OCI-LY3 (cell line): ENCODE results near the gene TXK.
A peak's percentile ranks its signal among the peaks of the same experiment; 100 is the strongest.

ENCODE experiments used
- H2AFZ ChIP-seq: fragments of 200-600, 300-600 bp; shearing (Covaris generic); 2 replicates; pipeline ENCODE4 v1.6.0; 2014; ENCODE audit warnings: antibody characterized with exemption, low read depth, low read length
- H3K27ac ChIP-seq: fragments of 200-600, 300-600 bp; sonication (generic); 2 replicates; pipeline ENCODE4 v1.5.1; 2014; ENCODE audit warnings: mild to moderate bottlenecking, low read length, moderate library complexity, mixed read lengths
- H3K27me3 ChIP-seq: fragments of 200-600, 300-600 bp; sonication (generic); 2 replicates; pipeline ENCODE4 v1.6.1; 2014; ENCODE audit warnings: low read depth, low read length, mixed read lengths
- H3K36me3 ChIP-seq: fragments of 200-600, 300-600 bp; sonication (generic); replicated peaks from 2 replicates; pipeline ENCODE3; 2014; ENCODE audit warnings: low read depth, low read length, mixed read lengths
- H3K4me1 ChIP-seq: fragments of 300-600, 200-600 bp; sonication (generic); 2 replicates; pipeline ENCODE4 v1.6.1; 2014; ENCODE audit warnings: low read length, mixed read lengths
- H3K4me2 ChIP-seq: fragments of 200-600, 300-600 bp; sonication (generic); 2 replicates; pipeline ENCODE4 v1.6.1; 2014; ENCODE audit warnings: low read length, mixed read lengths
- H3K4me3 ChIP-seq: fragments of 300-600, 200-600 bp; sonication (generic); 2 replicates; pipeline ENCODE4 v1.5.1; 2014; ENCODE audit warnings: antibody characterized with exemption, mild to moderate bottlenecking, low read length, moderate library complexity
- H3K79me2 ChIP-seq: fragments of 300-600, 200-600 bp; shearing (Covaris generic); 2 replicates; pipeline ENCODE4 v1.6.1; 2014; ENCODE audit warnings: mild to moderate bottlenecking, low read length, mixed read lengths
- H3K9ac ChIP-seq: fragments of 300-600, 200-600 bp; shearing (Covaris generic); 2 replicates; pipeline ENCODE4 v1.6.0; 2014; ENCODE audit warnings: mild to moderate bottlenecking, low read length, moderate library complexity
- H3K9me3 ChIP-seq: fragments of 200-600, 300-600 bp; shearing (Covaris generic); 2 replicates; pipeline ENCODE4 v1.6.1; 2014; ENCODE audit warnings: low read length, mixed read lengths; ENCODE audit not compliant: insufficient read depth
- H4K20me1 ChIP-seq: fragments of 200-600, 300-600 bp; sonication (generic); 2 replicates; pipeline ENCODE4 v1.6.1; 2016; ENCODE audit warnings: low read length, mixed read lengths; ENCODE audit not compliant: insufficient read depth
- CTCF ChIP-seq: fragments of 200-600, 300-600 bp; sonication (generic); IDR thresholded peaks from 2 replicates; pipeline ENCODE4 v1.5.1; 2014; ENCODE audit warnings: antibody characterized with exemption, low read length, low read depth
- EZH2phosphoT487 ChIP-seq: fragments of 200-600 bp; shearing (Covaris generic); IDR thresholded peaks from 2 replicates; pipeline ENCODE4 v1.6.1; 2018; ENCODE audit warnings: antibody characterized with exemption, mixed run types, low read depth

The TXK gene

GRCh38 chr4:48108309-48109073, 25.6 kb downstream of the TXK start:
- H4K20me1 ChIP-seq: no peaks in the 10 kb centered on the region
- H3K4me1 ChIP-seq: peaks cover 7% of the 10 kb centered on the region
- H3K9ac ChIP-seq: no peak overlapping the region
- H3K79me2 ChIP-seq: no peaks in the 10 kb centered on the region
- no peaks in the 10 kb centered on the region for H3K27me3 ChIP-seq
- H3K4me2 ChIP-seq: no peak overlapping the region
- H3K27ac ChIP-seq: no peak overlapping the region
- H3K9me3 ChIP-seq: no peaks in the 10 kb centered on the region
- TF ChIP-seq EZH2phosphoT487 (no peak), CTCF (no peak)
- no peaks in the 10 kb centered on the region for H3K36me3 ChIP-seq
- no peak overlapping the region for H3K4me3 ChIP-seq
- no peak overlapping the region for H2AFZ ChIP-seq

GRCh38 chr4:48105230-48105629, 28.8 kb downstream of the TXK start:
- Histone ChIP-seq H3K79me2 (no peaks in the 10 kb centered on the region), H3K27ac (no peak overlapping the region), H3K36me3 (no peaks in the 10 kb centered on the region), H4K20me1 (no peaks in the 10 kb centered on the region), H2AFZ (no peak overlapping the region), H3K27me3 (no peaks in the 10 kb centered on the region), H3K4me2 (no peak overlapping the region), H3K9ac (no peak overlapping the region), H3K9me3 (no peaks in the 10 kb centered on the region), H3K4me1 (peaks cover 15% of the 10 kb centered on the region), H3K4me3 (no peak overlapping the region)
- TF ChIP-seq CTCF (no peak), EZH2phosphoT487 (no peak)

- H3K9ac ChIP-seq: no peak overlapping the region
- no peak overlapping the region for H3K27ac ChIP-seq
- TF ChIP-seq CTCF (no peak), EZH2phosphoT487 (no peak)
- no peak overlapping the region for H3K4me2 ChIP-seq
- no peak overlapping the region for H3K4me3 ChIP-seq
- H3K27me3 ChIP-seq: no peaks in the 10 kb centered on the region
- no peaks in the 10 kb centered on the region for H4K20me1 ChIP-seq
- H3K4me1 ChIP-seq: peaks cover 11% of the 10 kb centered on the region; the same call in 1 of the 2 replicates
- H3K9me3 ChIP-seq: no peaks in the 10 kb centered on the region
- H3K36me3 ChIP-seq: no peaks in the 10 kb centered on the region
- no peaks in the 10 kb centered on the region for H3K79me2 ChIP-seq
- H2AFZ ChIP-seq: no peak overlapping the region
Measured at GRCh38 chr4:48103483-48104139, 30.4 kb downstream of the TXK start.

- Histone ChIP-seq H4K20me1 (no peaks in the 10 kb centered on the region), H3K9me3 (no peaks in the 10 kb centered on the region), H3K36me3 (no peaks in the 10 kb centered on the region), H3K27me3 (no peaks in the 10 kb centered on the region), H3K9ac (no peak overlapping the region), H3K4me1 (peaks cover 11% of the 10 kb centered on the region; the same call in 1 of the 2 replicates), H3K4me3 (no peak overlapping the region), H2AFZ (no peak overlapping the region), H3K4me2 (no peak overlapping the region), H3K27ac (no peak overlapping the region), H3K79me2 (no peaks in the 10 kb centered on the region)
- TF ChIP-seq CTCF: peak; percentile 39
- TF ChIP-seq EZH2phosphoT487: no peak
Measured at GRCh38 chr4:48102303-48102702, 31.7 kb downstream of the TXK start.
